Activated naive CD4-positive, alpha-beta T cell treated with anti-CD3 and anti-CD28 coated beads, Interleukin-2, amount 50 U/mL, for 24 hours (primary cell): Measurements from ENCODE around the gene RPN1.
"Not testable (repeated sequence)": the region's sequence is repeated elsewhere in the genome, so short reads cannot be mapped to it uniquely, and the experiment has no call there.

Experiments
- H3K27ac Mint-ChIP-seq: one replicate; pipeline ENCODE4 v1.8.0; 2021; ENCODE audit warnings: mild to moderate bottlenecking, mixed read lengths
- H3K27me3 Mint-ChIP-seq: one replicate; pipeline ENCODE4 v1.8.0; 2021; ENCODE audit warnings: mixed read lengths
- H3K36me3 Mint-ChIP-seq: one replicate; pipeline ENCODE4 v1.8.0; 2021; ENCODE audit warnings: mixed read lengths
- H3K4me1 Mint-ChIP-seq: one replicate; pipeline ENCODE4 v1.8.0; 2021; ENCODE audit warnings: mixed read lengths
- H3K4me3 Mint-ChIP-seq: one replicate; pipeline ENCODE4 v1.8.0; 2021; ENCODE audit warnings: mild to moderate bottlenecking, mixed read lengths
- H3K9me3 Mint-ChIP-seq: one replicate; pipeline ENCODE4 v1.8.0; 2021; ENCODE audit warnings: mixed read lengths

The RPN1 gene

DNA sequence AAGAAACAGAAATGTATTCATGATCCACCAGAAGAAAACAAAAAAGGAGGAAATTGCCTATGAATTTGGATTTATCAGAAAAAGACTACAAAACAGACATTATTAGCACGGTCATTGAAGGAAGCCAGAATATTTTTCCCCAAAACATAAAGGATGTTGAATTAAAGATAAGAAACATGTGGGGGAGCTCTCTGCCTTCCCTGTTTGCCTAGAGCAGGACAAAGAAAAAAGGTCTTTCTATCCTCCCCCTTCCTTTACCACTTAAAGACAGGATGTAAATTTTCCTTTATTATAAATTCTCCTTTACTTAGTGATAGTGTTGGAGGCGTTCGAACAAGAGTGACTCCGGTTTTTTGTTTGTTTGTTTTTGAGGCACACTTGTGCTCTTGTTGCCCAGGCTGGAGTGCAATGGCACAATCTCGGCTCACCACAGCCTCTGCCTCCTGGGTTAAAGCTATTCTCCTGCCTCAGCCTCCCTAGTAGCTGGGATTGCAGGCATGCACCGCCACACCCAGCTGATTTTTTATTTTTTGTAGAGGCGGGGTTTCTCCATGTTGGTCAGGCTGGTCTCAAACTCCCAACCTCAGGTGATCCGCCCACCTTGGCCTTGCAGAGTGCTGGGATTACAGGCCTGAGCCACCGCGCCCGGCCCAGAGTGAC, 14.9 kb upstream of the RPN1 start:
- no peak overlapping the region for H3K27ac Mint-ChIP-seq
- no peaks in the 10 kb centered on the region for H3K9me3 Mint-ChIP-seq
- no peak overlapping the region for H3K4me3 Mint-ChIP-seq
- H3K36me3 Mint-ChIP-seq = no peaks in the 10 kb centered on the region
- peaks cover 6% of the 10 kb centered on the region for H3K4me1 Mint-ChIP-seq
- no peaks in the 10 kb centered on the region for H3K27me3 Mint-ChIP-seq

DNA sequence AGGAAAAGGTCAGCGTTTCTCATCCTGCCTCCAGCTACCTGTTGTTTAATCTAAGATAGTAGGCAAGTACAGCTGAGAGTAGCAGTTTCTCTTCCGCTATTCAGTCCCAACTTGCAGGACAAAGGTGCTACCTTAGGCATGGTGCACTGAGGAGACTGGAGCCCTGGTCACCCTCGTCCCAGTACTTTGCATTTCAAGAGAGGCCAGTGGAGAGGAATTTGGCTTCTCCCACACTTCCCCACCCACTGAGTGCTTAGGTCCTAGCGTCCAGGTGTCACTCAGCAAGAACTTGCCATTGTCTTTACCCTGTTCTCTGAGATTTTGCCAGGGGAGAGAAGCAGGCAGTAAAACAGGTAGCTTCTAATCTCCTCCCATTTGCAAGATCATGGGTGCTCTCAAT, 12.5 kb upstream of the RPN1 start:
- peaks cover 6% of the 10 kb centered on the region for H3K4me1 Mint-ChIP-seq
- peaks cover 1% of the 10 kb centered on the region for H3K36me3 Mint-ChIP-seq
- H3K27me3 Mint-ChIP-seq = no peaks in the 10 kb centered on the region
- no peak overlapping the region for H3K27ac Mint-ChIP-seq
- H3K9me3 Mint-ChIP-seq = no peaks in the 10 kb centered on the region
- H3K4me3 Mint-ChIP-seq = no peak overlapping the region

DNA sequence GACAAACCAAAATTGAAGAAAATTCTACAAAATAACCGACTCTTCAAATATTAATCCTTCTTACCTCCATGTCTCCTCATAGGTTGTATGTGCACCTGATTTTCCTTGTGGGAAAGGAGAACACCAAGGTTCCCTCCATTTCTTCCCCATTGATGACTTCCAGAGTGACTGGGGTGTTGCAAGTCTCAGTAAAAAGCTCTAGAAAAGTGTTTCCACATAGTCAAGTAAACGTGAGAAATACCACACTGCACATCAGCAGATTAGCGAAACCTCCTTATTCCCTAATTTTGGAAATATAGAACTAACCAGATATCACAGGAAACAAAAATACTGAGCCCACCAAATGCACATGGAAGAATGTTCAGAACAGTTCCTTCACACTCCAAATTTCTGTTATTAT, 4.9 kb upstream of the RPN1 start:
- no peaks in the 10 kb centered on the region for H3K9me3 Mint-ChIP-seq
- peaks cover 1% of the 10 kb centered on the region for H3K36me3 Mint-ChIP-seq
- H3K27me3 Mint-ChIP-seq = no peaks in the 10 kb centered on the region
- H3K4me1 Mint-ChIP-seq = peaks cover 9% of the 10 kb centered on the region
- H3K27ac Mint-ChIP-seq = no peak overlapping the region
- H3K4me3 Mint-ChIP-seq = no peak overlapping the region

DNA sequence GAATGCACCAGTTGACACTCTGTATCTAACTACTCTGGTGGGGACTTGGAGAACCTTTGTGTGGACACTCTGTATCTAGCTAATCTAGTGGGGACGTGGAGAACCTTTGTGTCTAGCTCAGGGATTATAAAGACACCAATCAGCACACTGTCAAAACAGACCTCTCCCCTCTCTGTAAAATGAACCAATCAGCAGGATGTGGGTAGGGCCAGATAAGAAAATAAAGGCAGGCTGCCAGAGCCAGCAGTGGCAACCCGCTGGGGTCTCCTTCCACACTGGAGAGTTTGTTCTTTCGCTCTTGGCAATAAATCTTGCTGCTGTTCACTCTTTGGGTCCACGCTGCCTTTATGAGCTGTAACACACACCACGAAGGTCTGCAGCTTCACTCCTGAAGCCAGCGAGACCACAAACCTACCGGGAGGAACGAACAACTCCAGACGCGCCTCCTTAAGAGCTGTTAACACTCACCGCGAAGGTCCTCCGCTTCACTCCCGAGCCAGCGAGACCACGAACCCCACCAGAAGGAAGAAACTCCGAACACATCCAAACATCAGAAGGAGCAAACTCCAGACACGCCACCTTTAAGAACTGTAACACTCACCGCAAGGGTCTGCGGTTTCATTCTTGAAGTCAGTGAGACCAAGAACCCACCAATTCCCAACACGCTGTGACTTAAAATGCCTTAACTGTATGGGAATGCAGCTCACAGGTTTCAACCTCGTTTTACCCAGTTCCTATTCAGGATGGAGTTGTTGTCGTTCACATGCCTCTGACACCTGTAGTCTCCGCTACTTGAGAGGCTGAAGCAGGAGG, 3.6 kb upstream of the RPN1 start:
- H3K9me3 Mint-ChIP-seq, H3K27me3 Mint-ChIP-seq, H3K36me3 Mint-ChIP-seq: not testable (repeated sequence)
- H3K27ac Mint-ChIP-seq = peak overlapping the region; percentile 35
- H3K4me3 Mint-ChIP-seq = peak overlapping the region; percentile 90
- H3K4me1 Mint-ChIP-seq = peaks cover 12% of the 10 kb centered on the region

DNA sequence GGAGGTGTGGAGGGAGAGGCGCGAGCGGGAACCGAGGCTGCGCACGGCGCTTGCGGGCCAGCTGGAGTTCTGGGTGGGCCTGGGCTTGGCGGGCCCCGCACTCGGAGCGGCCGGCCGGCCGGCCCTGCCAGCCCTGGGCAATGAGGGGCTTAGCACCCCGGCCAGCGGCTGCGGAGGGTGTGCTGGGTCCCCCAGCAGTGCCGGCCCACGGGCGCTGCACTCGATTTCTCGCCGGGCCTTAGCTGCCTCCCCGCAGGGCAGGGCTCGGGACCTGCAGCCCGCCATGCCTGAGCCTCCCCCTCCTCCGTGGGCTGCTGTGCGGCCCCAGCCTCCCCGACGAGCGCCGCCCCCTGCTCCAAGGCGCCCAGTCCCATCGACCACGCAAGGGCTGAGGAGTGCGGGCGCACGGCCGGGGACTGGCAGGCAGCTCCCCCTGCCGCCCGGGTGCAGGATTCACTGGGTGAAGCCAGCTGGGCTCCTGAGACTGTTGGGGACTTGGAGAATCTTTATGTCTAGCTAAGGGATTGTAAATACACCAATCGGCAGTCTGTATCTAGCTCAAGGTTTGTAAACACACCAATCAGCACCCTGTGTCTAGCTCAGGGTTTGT, 2.9 kb upstream of the RPN1 start:
- Mint-ChIP-seq H3K4me1 (peaks cover 19% of the 10 kb centered on the region), H3K27ac (peak overlapping the region; percentile 35), H3K4me3 (peak overlapping the region; percentile 90)
- not testable (repeated sequence) for H3K36me3 Mint-ChIP-seq, H3K27me3 Mint-ChIP-seq, H3K9me3 Mint-ChIP-seq

DNA sequence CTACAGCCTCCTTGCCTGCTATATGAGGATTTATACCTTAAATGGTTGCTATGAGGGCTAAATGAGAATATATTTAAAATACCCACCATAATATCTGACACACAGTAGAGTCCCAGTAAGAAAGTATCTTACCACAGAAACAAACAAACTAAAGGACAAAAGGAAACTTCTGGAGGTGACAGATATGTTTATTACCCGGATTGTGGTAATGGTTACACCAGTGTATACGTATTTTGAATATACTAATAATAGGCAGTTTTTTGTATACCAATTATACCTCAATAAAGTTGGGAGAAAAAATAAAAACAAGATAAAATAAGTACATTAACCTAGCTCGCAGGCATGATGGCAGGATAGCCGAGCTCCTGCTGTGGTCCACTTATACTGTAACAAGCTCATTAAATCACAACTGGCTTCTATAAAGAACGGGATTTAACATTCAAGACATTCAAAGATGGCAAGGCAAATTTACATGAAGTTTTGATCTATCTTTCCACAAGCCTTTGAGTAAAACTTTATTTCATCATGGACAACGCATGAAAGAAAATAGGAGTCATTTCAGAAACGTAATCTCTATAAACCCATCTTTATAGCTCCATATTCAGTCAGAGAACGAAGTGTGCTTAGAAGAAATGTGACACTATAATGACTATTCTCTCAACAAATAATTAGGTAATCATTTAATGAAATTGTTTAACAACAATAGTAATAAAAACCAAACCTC, 1.5 kb downstream of the RPN1 start:
- Mint-ChIP-seq H3K27ac (peak overlapping the region; percentile 81), H3K9me3 (no peaks in the 10 kb centered on the region), H3K4me1 (peaks cover 39% of the 10 kb centered on the region), H3K27me3 (no peaks in the 10 kb centered on the region), H3K36me3 (peaks cover 4% of the 10 kb centered on the region), H3K4me3 (peak overlapping the region; percentile 93)

DNA sequence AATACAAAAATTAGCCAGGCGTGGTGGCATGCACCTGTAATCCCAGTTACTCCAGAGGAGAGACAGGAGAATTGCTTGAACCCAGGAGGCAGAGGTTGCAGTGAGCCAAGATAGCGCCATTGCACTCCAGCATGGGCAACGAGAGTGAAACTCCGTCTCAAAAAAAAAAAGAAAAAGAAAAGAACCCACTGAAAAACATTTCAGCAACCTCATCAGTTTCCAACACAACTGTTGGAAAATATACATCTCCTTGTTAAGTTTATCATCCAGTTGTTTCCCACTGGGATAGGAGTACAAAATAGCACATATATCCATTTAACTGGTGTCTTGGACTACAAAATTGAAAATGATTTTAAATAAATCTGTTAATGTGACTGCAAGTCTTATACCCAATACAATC, 2.2 kb downstream of the RPN1 start:
- peaks cover 7% of the 10 kb centered on the region for H3K36me3 Mint-ChIP-seq
- no peaks in the 10 kb centered on the region for H3K27me3 Mint-ChIP-seq
- H3K4me1 Mint-ChIP-seq = peaks cover 37% of the 10 kb centered on the region
- peak overlapping the region; percentile 93 for H3K4me3 Mint-ChIP-seq
- no peaks in the 10 kb centered on the region for H3K9me3 Mint-ChIP-seq
- no peak overlapping the region for H3K27ac Mint-ChIP-seq

DNA sequence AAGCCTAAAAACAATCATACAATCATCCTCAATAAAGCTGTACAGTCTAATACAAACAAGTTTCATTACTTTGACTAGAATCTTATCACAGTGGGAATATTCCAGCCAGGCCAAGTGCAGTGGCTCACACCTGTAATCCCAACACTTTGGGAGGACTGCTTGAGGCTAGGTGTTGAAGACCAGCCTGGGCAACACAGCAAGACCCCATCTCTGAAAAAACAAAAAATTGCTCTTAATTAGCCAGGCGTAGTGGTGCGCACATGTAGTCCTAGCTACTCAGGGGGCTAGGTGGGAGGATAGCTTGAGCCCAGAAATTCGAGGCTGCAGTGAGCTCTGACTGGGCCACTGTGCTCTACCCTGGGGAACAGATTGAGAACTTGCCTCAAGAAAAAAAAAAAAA, 3.3 kb downstream of the RPN1 start:
- H3K9me3 Mint-ChIP-seq = no peaks in the 10 kb centered on the region
- H3K36me3 Mint-ChIP-seq = peaks cover 7% of the 10 kb centered on the region
- peak overlapping the region; percentile 23 for H3K4me3 Mint-ChIP-seq
- H3K27me3 Mint-ChIP-seq = no peaks in the 10 kb centered on the region
- no peak overlapping the region for H3K27ac Mint-ChIP-seq
- peaks cover 41% of the 10 kb centered on the region for H3K4me1 Mint-ChIP-seq

DNA sequence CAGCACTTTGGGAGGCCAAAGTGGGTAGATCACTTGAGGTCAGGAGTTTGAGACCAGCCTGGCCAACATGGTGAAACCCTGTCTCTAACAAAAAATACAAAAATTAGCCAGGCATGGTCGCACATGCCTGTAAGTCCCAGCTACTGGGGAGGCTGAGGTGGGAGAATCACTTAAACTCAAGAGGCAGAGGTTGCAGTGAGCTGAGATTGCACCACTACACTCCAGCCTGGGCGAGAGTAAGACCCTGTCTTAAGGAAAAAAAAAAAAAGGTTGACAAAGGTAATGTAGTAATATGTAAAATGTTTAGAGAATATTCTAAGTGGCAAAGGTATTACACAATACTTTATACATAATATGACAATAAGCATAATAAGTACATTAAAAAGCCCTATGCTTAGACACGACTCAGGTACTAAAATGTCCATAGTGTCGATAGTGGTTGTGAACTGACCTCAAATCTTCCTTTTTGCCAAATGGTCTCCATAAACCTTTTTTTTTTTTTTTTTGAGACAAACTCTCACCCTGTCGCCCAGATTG, 16.5 kb downstream of the RPN1 start:
- H3K27me3 Mint-ChIP-seq = no peaks in the 10 kb centered on the region
- no peak overlapping the region for H3K4me3 Mint-ChIP-seq
- H3K27ac Mint-ChIP-seq = no peak overlapping the region
- peaks cover 5% of the 10 kb centered on the region for H3K36me3 Mint-ChIP-seq
- H3K9me3 Mint-ChIP-seq = no peaks in the 10 kb centered on the region
- H3K4me1 Mint-ChIP-seq = peaks cover 15% of the 10 kb centered on the region

DNA sequence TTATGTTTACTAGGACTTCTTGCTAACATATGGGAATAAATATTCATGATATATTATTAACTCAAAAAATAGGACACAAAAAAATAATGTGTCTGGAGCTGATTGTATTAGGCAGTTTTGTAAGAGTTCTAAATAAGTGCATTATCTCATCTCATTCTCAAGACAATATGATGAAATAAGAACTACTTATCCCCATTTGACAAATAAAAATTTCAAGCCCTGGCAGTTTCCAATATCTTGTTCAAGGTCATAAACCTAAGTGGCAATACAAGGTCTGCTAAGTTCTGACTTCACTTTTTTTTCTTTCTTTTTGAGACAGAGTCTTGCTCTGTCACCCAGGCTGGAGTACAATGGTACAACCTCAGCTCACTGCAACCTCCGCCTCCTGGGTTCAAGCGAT, 18.3 kb downstream of the RPN1 start:
- H3K4me1 Mint-ChIP-seq = peaks cover 7% of the 10 kb centered on the region
- no peak overlapping the region for H3K27ac Mint-ChIP-seq
- H3K4me3 Mint-ChIP-seq = no peak overlapping the region
- peaks cover 2% of the 10 kb centered on the region for H3K36me3 Mint-ChIP-seq
- H3K27me3 Mint-ChIP-seq = no peaks in the 10 kb centered on the region
- H3K9me3 Mint-ChIP-seq = no peaks in the 10 kb centered on the region

DNA sequence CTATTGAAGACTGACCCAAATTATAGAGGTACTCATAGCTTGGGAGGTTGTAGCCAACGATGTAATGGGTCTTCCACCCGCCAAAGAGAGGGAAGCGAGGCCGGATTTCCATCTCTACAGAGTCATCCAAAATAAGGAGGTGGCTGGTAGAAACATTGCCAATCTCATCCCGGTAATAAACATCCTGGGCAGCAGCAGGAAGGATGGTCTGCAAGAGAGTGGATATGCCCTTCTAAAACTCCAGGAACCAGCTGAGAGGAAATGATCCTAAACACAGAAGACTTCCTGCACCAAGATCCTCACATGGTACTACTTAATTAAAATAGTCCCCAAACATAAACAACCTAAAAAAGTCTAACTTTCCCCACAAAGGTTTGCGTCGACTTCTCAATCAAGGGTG, 20.7 kb downstream of the RPN1 start:
- H3K27ac Mint-ChIP-seq = no peak overlapping the region
- peaks cover 3% of the 10 kb centered on the region for H3K4me1 Mint-ChIP-seq
- no peaks in the 10 kb centered on the region for H3K27me3 Mint-ChIP-seq
- no peaks in the 10 kb centered on the region for H3K9me3 Mint-ChIP-seq
- H3K4me3 Mint-ChIP-seq = no peak overlapping the region
- peaks cover 6% of the 10 kb centered on the region for H3K36me3 Mint-ChIP-seq

DNA sequence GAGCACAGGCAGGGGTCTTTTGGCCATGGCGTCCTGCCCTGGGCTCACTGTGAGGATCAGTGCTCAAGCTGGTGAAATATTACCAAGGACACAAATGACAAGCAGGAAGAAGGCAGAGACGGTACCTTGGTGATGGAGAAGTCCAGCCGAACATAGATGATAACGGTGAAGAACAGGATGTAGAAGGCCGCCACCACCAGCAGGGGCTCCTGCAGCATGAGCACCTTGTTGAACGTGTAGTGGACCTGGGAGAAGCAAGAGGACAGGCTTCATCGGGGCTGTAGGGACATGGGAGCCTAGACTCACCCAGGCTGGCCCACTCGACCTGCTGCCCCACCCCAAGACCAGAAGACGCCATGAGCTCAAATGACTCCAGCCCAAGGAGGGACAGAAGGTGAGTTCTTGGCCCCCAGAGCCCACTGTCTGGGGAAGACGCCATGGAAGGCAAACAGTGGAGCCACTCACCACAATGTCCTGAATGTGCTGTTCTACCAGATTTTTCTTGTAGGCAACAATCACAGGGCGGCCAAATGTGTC, 25.1 kb downstream of the RPN1 start:
- Mint-ChIP-seq H3K36me3 (peaks cover 11% of the 10 kb centered on the region), H3K27me3 (no peaks in the 10 kb centered on the region), H3K4me3 (no peak overlapping the region)

DNA sequence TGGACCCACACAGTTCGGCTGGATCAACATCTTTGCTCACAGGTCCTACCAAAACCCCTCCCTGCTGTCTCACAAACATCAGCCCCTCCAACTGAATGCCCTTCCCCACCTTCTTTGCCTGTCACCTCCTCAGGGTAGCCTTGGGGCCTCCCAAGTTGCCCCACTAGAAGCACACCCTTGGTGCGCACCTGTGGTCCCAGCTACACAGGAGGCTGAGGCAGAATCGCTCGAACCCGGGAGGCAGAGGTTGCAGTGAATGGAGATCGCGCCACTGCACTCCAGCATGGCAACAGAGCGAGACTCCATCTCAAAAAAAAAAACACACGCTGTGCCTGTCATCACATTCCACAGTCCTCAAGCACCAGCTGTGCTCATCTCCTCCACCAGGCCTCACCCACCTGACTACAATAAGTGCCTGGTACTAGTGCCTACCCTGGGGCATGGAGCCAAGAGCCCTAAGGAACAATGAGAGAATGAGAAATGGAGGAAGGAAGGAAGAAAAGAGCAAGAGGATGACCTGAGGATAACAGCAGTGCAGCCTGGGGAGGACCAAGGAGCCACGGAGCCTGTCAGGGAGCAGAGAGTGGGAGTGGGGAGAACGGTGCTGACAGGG, 26.0 kb downstream of the RPN1 start:
- Mint-ChIP-seq H3K27ac (no peak overlapping the region), H3K4me3 (no peak overlapping the region), H3K36me3 (peaks cover 14% of the 10 kb centered on the region), H3K9me3 (no peaks in the 10 kb centered on the region), H3K4me1 (peaks cover 11% of the 10 kb centered on the region), H3K27me3 (no peaks in the 10 kb centered on the region)

More for the DNA sequence above, 25.1 kb downstream of the RPN1 start:
- no peaks in the 10 kb centered on the region for H3K9me3 Mint-ChIP-seq
- H3K4me1 Mint-ChIP-seq = peaks cover 5% of the 10 kb centered on the region
- H3K27ac Mint-ChIP-seq = no peak overlapping the region

DNA sequence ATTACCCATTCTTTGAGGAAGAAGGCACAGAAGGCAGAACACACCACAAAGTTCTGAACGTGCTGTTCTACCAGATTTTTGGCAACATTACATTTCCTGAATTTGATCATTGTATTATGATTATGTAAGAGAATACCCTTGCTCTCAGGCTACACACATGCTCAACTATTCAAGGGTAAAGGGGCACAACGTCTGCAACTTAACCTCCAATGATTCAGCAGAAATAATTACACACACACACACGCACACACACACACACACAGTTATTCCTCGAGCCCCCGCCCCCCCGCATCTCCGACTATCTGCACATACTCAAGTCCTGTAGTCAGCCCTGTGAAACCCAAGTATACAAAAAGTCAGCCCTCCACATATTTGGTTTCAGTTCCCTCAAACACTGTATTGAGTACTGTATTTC, 26.8 kb downstream of the RPN1 start:
- H3K27me3 Mint-ChIP-seq = no peaks in the 10 kb centered on the region
- H3K9me3 Mint-ChIP-seq = no peaks in the 10 kb centered on the region
- H3K27ac Mint-ChIP-seq = no peak overlapping the region
- no peak overlapping the region for H3K4me3 Mint-ChIP-seq
- H3K4me1 Mint-ChIP-seq = peaks cover 20% of the 10 kb centered on the region
- H3K36me3 Mint-ChIP-seq = peaks cover 22% of the 10 kb centered on the region

DNA sequence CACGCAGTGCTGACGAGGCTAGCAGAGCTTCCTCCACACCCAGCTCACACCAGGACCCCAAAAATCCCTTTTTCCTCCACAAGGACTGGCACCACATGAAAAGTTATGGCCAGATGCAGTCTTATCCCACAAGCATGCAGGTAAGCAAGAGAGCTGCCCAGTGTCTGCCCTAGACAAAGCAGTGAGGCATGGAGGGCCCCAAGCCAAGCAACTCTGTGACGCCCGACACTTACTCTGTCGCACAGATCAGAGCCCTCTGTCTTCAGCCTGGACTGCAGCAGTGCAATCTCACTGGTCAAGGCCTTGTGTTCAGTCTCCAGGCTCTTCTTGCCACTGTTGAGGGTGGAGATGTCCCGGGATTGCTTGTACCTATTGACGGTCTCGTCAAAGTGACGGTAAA, 28.7 kb downstream of the RPN1 start:
- peaks cover 28% of the 10 kb centered on the region for H3K4me1 Mint-ChIP-seq
- H3K27ac Mint-ChIP-seq = no peak overlapping the region
- no peaks in the 10 kb centered on the region for H3K27me3 Mint-ChIP-seq
- H3K36me3 Mint-ChIP-seq = peaks cover 28% of the 10 kb centered on the region
- no peaks in the 10 kb centered on the region for H3K9me3 Mint-ChIP-seq
- no peak overlapping the region for H3K4me3 Mint-ChIP-seq
